ENCODE results near the gene UBTFL1.

Gene UBTFL1

GRCh38 chr11:90120191-90120590 lies 34.4 kb downstream of the UBTFL1 start (continued):
- no peak for TF ChIP-seq BACH2 (CRISPR knock-in tag; IDR thresholded peaks at IDR 0.05; ENCODE audit: borderline replicate concordance)

GRCh38 chr11:90124371-90124770 lies 38.6 kb downstream of the UBTFL1 start:
- peak; percentile 40; the same call in 1 of the 3 replicates for ATAC-seq
- no peak for TF ChIP-seq SNAI2 (CRISPR knock-in tag; IDR thresholded peaks at IDR 0.05)
- peak; percentile 53; the same call in 1 of the 2 replicates for TF ChIP-seq ISL1 (CRISPR knock-in tag; IDR thresholded peaks at IDR 0.05)
- no peak for TF ChIP-seq CREB5 (CRISPR knock-in tag; IDR thresholded peaks at IDR 0.05; ENCODE audit: low read depth)

- TF ChIP-seq CREB5 (CRISPR knock-in tag; IDR thresholded peaks at IDR 0.05; ENCODE audit: low read depth), result no peak
- no peak for TF ChIP-seq RARB (CRISPR knock-in tag; IDR thresholded peaks at IDR 0.05)
- no peak for TF ChIP-seq ISL1 (CRISPR knock-in tag; IDR thresholded peaks at IDR 0.05)
- TF ChIP-seq CSRNP3 (CRISPR knock-in tag; IDR thresholded peaks at IDR 0.05), result no peak
- no peak for TF ChIP-seq PATZ1 (CRISPR knock-in tag; IDR thresholded peaks at IDR 0.05; ENCODE audit: borderline replicate concordance)
- no peak for ATAC-seq
Observed at GRCh38 chr11:90124946-90125345, 39.2 kb downstream of the UBTFL1 start.

- no peak for TF ChIP-seq ZNF565 (CRISPR knock-in tag; conservative IDR thresholded peaks at IDR 0.05; ENCODE audit: low read depth)
- TF ChIP-seq CSRNP3 (CRISPR knock-in tag; IDR thresholded peaks at IDR 0.05), result no peak
- TF ChIP-seq ISL1 (CRISPR knock-in tag; IDR thresholded peaks at IDR 0.05), result no peak
- TF ChIP-seq POU6F1 (CRISPR knock-in tag; IDR thresholded peaks at IDR 0.05; ENCODE audit: borderline replicate concordance, low read depth), result no peak
- no peak for TF ChIP-seq BACH2 (CRISPR knock-in tag; IDR thresholded peaks at IDR 0.05; ENCODE audit: borderline replicate concordance)
- no peak for TF ChIP-seq RARB (CRISPR knock-in tag; IDR thresholded peaks at IDR 0.05)
- TF ChIP-seq ZFP30 (CRISPR knock-in tag; IDR thresholded peaks at IDR 0.05), result no peak
- no peak for TF ChIP-seq ZNF70 (CRISPR knock-in tag; IDR thresholded peaks at IDR 0.05)
- TF ChIP-seq GLIS3 (CRISPR knock-in tag; IDR thresholded peaks at IDR 0.05), result no peak
- no peak for TF ChIP-seq CREB5 (CRISPR knock-in tag; IDR thresholded peaks at IDR 0.05; ENCODE audit: low read depth)
- no peak for TF ChIP-seq TOX (CRISPR knock-in tag; IDR thresholded peaks at IDR 0.05; ENCODE audit: borderline replicate concordance)
- TF ChIP-seq TCF4 (CRISPR knock-in tag; IDR thresholded peaks at IDR 0.05; ENCODE audit: borderline replicate concordance), result no peak
- TF ChIP-seq CSDC2 (CRISPR knock-in tag; IDR thresholded peaks at IDR 0.05), result no peak
- TF ChIP-seq PATZ1 (CRISPR knock-in tag; IDR thresholded peaks at IDR 0.05; ENCODE audit: borderline replicate concordance), result no peak
- no peak for TF ChIP-seq SNAI2 (CRISPR knock-in tag; IDR thresholded peaks at IDR 0.05)
- no peak for TF ChIP-seq ZFP3 (CRISPR knock-in tag; IDR thresholded peaks at IDR 0.05)
- no peak for TF ChIP-seq ESRRG (CRISPR knock-in tag; IDR thresholded peaks at IDR 0.05)
- ATAC-seq, result no peak
Observed at GRCh38 chr11:90133560-90134477, 48.1 kb downstream of the UBTFL1 start.
